HS-27A (cell line): ENCODE results near the gene DYNLT2.
"Not testable (repeated sequence)": the region's sequence is repeated elsewhere in the genome, so short reads cannot be mapped to it uniquely, and the experiment has no call there.

Experiments used
- DNase-seq: peaks from one replicate; pipeline ENCODE4 v3.0.0-alpha.2; 2012; ENCODE audit warnings: low read depth, missing footprints

Gene DYNLT2

GRCh38 chr6:169783971-169784820 is 32.8 kb upstream of the DYNLT2 start:
- no peak for DNase-seq

GRCh38 chr6:169783401-169783800 is 32.0 kb upstream of the DYNLT2 start:
- no peak for DNase-seq

- no peak for DNase-seq
Measured at GRCh38 chr6:169782966-169783365, 31.6 kb upstream of the DYNLT2 start.

- DNase-seq = no peak
Measured at GRCh38 chr6:169780571-169781091, 29.3 kb upstream of the DYNLT2 start.

GRCh38 chr6:169779896-169780295 is 28.5 kb upstream of the DYNLT2 start:
- DNase-seq = no peak

GRCh38 chr6:169779092-169779815 is 27.9 kb upstream of the DYNLT2 start:
- no peak for DNase-seq

GRCh38 chr6:169778646-169779045 is 27.3 kb upstream of the DYNLT2 start:
- no peak for DNase-seq

GRCh38 chr6:169777896-169778295 is 26.5 kb upstream of the DYNLT2 start:
- DNase-seq = no peak

- DNase-seq = no peak
Measured at GRCh38 chr6:169776379-169776778, 25.0 kb upstream of the DYNLT2 start.

- no peak for DNase-seq
Measured at GRCh38 chr6:169775321-169775720, 23.9 kb upstream of the DYNLT2 start.

- DNase-seq = no peak
Measured at GRCh38 chr6:169774347-169774746, 23.0 kb upstream of the DYNLT2 start.

GRCh38 chr6:169766921-169767736 is 15.8 kb upstream of the DYNLT2 start:
- DNase-seq = no peak

- no peak for DNase-seq
Measured at GRCh38 chr6:169766232-169766631, 14.9 kb upstream of the DYNLT2 start.

GRCh38 chr6:169765789-169766188 is 14.4 kb upstream of the DYNLT2 start:
- DNase-seq = not testable (repeated sequence)

GRCh38 chr6:169763881-169764280 is 12.5 kb upstream of the DYNLT2 start:
- DNase-seq = no peak

GRCh38 chr6:169763308-169763707 is 11.9 kb upstream of the DYNLT2 start:
- no peak for DNase-seq

- no peak for DNase-seq
Measured at GRCh38 chr6:169755162-169755561, 3.8 kb upstream of the DYNLT2 start.

- DNase-seq = peak; percentile 8
Measured at GRCh38 chr6:169752074-169752623, 777 bp upstream of the DYNLT2 start.

- DNase-seq = no peak
Measured at GRCh38 chr6:169746556-169746955, 4.8 kb downstream of the DYNLT2 start.

GRCh38 chr6:169745405-169745804 is 6.0 kb downstream of the DYNLT2 start:
- no peak for DNase-seq

- DNase-seq = no peak
Measured at GRCh38 chr6:169741344-169741743, 10.0 kb downstream of the DYNLT2 start.

GRCh38 chr6:169738976-169739529 is 12.3 kb downstream of the DYNLT2 start:
- no peak for DNase-seq
